Activated CD4-positive, alpha-beta T cell treated with anti-CD3 and anti-CD28 coated beads for 48 hours (primary cell): ENCODE results near the gene GCGR.

ENCODE experiments used
- DNase-seq: peaks from one replicate; pipeline ENCODE4 v3.0.0-alpha.2; 2020

Gene GCGR

GRCh38 chr17:81812571-81813370 lies 8.8 kb downstream of the GCGR start:
- no peak for DNase-seq

GRCh38 chr17:81813371-81813684 lies 9.4 kb downstream of the GCGR start:
- no peak for DNase-seq

DNA sequence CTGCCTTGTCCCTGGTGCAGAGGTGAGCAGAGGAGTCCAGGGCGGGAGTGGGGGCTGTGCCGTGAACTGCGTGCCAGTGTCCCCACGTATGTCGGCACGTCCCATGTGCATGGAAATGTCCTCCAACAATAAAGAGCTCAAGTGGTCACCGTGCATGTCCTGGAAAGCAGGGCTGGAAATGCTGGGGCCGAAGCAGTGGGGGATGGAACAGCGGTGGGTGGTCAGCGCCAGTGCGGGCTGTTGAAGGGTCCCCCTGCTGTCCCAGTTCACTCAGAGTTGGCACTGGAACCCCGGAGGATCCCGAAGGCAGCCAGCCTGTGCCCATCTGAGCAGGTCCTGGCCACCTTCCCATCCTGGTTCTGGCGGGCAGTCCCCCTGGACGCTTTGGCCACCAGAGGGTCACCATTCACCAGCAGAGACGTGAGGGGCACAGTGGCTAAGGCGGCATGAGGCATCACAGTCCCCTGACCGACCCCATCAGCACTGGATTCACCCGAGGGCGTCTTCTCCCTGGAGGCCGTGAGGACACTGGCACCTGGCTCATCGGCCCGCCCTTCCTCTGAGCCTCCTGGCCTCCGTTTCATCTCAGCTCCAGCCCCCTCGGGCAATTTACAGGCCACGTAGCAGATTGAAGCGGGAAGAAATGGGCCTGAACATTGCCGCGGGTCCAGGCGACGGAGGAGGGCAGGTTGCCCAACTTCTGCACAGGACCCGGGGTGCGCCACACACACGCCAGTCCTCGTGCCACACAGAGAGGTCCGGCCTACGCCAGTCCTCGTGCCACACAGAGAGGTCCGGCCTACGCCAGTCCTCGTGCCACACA lies 10.1 kb downstream of the GCGR start:
- no peak for DNase-seq

DNA sequence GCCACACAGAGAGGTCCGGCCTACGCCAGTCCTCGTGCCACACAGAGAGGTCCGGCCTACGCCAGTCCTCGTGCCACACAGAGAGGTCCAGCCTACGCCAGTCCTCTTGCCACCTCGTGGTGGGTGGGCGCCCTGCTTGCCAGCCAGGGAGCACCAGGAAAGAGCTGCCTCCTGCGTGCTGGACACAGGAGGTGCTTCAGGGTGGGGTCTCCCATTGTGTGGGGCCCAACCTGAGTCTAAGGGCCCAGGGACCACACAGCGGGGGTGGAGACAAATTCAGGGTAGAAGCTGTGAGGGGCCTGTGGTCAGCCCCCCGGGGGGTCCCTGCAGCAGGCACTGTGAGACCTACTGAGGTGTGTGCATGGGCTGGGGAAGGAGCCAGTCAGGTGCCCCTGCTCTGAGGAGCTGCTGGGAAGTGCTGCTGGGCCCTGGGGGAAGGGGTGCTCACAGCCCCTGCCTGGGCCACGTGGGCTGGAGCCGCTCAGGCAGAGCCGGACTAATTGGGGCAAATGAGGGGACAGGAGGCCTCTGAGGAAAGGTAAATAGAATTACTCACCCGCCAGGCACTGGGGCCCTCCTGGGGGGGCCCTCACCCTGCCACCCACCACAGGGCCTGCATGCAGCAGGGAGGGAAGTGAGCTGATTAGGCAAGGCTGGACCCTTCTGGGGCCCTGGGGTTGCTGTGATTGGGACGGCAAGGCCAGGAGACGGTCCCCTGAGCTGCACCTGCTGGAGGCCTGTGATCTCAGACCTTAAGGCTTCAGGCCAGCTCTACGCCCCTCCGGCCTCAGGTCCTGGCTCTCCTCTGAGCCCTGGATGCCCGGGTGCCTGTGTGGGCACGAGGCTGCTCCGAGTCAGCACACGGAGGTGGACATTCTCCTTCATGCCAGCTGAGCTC lies 11.0 kb downstream of the GCGR start:
- DNase-seq, result no peak

GRCh38 chr17:81815646-81815986 lies 11.7 kb downstream of the GCGR start:
- no peak for DNase-seq

DNA sequence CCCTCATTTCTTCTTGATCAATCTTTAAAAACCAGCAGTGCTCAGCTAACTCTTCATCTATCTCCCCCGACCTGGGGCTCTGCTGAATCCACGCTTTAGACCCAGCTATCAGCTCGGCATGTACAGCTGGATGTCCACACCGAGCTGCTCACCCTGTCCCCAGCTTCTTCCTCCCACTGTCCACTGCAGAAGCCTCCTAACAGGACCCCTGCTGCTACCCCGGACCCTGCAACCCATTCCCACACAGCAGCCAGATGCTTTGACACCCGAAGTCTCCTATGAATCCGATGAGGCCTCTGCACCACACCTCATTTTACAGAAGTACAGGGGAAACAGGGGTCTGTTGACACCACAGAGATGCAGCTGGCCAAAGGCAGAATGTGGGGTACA lies 13.8 kb downstream of the GCGR start:
- no peak for DNase-seq

GRCh38 chr17:81819708-81820107 lies 15.8 kb downstream of the GCGR start:
- no peak for DNase-seq

GRCh38 chr17:81821147-81821546 lies 17.2 kb downstream of the GCGR start:
- peak; percentile 26 for DNase-seq

GRCh38 chr17:81821603-81822311 lies 17.8 kb downstream of the GCGR start:
- peak; percentile 29 for DNase-seq

- DNase-seq, result no peak
Observed at GRCh38 chr17:81822312-81822637, 18.3 kb downstream of the GCGR start.

DNA sequence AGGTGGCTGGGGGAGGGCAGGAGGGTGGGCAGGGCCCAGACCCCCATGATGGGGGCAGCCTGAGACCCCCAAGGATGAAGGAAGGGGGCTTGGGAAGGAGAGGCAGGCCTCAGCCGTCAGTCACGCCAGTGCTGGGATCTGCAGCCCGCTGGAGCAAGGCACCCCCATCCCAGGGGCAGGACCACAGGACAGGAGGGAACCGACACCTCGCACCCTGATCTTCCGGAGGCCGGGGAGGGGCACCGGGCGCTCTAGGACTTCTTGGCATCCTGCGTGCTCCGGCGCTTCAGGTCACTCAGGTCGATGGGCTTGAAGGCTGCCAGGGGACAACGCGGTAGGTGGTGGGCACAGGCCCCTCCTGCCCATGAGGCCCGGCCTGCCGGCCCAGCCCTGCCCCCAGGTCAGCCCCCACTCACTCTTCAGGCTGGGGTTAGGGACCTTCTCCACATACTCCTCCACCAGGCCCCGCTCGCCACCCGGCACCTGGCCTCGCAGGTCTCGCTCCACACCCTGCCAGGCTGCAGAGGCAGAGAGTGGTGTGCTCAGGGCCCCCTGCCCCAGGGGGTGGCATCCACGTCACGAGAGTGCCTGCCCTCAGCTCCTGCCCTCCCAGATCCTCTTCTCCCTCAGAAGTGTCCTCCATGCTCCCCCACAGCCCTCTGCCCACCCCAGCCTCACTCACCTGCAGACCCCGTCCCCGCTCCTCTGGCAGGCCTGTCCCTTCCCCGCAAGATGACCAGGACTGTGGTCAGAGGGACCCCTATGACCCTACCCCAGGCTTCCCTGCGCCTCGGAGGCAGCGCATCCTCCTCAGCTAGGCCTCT lies 19.3 kb downstream of the GCGR start:
- DNase-seq, result no peak

GRCh38 chr17:81823820-81824550 lies 20.0 kb downstream of the GCGR start:
- no peak for DNase-seq

DNA sequence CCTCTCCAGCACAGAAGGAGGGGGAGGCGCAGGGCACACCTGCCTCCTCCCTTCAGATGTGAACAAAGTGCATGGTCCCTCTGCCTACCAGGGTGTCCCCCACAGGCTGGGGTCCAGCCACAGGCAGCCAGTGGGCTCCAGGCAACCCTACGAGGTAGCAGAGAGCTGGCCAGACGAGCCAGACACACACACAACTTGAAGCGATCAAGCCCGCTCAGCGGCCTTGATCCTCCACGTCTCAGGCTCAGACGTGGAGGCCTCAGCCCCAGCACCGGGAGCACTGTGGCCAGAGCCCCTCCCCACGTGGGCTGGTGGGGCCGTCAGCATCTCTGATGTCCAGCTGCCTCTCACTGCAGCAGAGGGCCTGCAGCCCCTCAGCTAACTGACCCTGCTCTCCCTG lies 20.6 kb downstream of the GCGR start:
- no peak for DNase-seq

- DNase-seq, result no peak
Observed at GRCh38 chr17:81825841-81826466, 22.0 kb downstream of the GCGR start.

- no peak for DNase-seq
Observed at GRCh38 chr17:81828656-81829055, 24.7 kb downstream of the GCGR start.

DNA sequence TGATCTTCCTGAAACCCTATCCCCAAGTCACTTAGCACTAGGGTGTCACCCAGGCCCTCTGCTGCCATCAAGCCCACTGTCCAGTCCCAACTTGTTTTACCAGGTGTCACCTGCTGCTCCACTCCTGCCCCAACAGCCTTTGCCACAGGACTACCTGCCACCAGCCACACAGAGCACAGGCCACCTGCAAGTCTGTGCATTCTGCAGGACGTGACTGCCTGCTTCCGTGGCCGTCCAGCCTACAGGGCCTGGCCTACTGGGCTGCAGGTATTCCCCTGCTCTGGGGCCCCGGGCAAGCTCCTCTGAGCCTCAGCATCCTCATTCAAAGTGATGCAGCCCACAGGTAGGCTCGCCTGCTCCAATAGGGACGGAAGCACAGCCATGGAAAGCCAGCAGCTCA lies 25.9 kb downstream of the GCGR start:
- DNase-seq, result no peak

DNA sequence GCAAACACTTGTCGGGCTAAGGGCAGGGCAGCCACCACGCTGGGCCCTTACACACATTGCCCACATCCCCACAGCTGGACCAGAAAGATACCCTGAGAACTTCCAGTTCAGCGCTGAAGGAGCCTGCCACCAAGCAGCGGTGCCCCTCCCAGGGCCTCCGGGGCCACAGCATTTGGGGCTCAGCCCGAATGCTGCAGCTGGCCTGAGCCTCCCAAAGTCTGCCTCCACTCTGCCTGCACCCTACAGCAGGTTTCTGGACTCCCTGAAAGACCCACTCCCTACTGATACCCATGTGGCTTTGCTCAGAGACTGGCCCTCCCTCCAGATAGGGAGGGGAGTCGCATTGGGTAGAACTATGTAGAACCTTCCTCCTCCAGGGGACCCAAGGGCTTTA lies 27.6 kb downstream of the GCGR start:
- peak; percentile 18 for DNase-seq

- DNase-seq, result peak; percentile 67
Observed at GRCh38 chr17:81831957-81832607, 28.1 kb downstream of the GCGR start.

DNA sequence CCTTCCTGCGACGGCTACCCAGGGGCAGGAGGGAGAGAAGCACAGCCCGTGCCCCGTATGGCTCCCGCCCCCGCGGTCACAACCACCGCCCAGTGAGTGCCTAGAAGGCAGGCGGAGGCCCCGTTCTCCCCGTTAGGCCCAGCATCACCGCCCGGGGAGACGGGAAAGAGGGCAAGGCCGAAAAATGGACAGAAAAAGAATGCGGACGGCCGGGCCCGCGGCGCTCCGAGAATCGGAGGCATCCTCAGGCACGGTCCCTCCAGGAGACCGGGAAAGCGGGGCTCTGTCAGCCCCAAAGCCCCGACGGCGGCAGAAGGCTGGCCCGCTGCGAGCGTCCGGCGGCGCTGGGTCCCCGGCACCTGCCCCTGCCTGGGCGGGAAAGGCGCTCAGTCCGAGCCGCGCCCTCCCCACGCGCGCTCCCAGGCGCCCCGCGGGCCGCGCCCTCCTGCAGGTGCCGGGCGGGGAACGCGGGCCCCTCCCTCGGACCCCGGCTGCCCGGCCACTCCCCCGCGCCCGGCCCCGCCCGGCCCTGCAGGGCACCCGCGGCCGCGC lies 28.7 kb downstream of the GCGR start:
- DNase-seq, result peak; percentile 70
